GM21390 (cell line): Measurements from ENCODE around the gene SGCG.
"Not testable (repeated sequence)": the region's sequence is repeated elsewhere in the genome, so short reads cannot be mapped to it uniquely, and the experiment has no call there.

Experiments
- ATAC-seq: cut with Tn5 transposase; IDR thresholded peaks from one replicate; pipeline ENCODE4 v1.9.1; 2021; ENCODE audit not compliant: unreplicated experiment

SGCG gene, protein sequence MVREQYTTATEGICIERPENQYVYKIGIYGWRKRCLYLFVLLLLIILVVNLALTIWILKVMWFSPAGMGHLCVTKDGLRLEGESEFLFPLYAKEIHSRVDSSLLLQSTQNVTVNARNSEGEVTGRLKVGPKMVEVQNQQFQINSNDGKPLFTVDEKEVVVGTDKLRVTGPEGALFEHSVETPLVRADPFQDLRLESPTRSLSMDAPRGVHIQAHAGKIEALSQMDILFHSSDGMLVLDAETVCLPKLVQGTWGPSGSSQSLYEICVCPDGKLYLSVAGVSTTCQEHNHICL

GRCh38 chr13:23180711-23181110 lies at the start of gene SGCG:
SGCG (plus strand) TSS chr13:23180979; CDS start chr13:23203695, 22,716 bp downstream.
- no peak for ATAC-seq

GRCh38 chr13:23134542-23134941 lies 46.2 kb upstream of the SGCG start:
- ATAC-seq, result no peak

- ATAC-seq, result no peak
These were observed 40.3 kb upstream of the SGCG start for GRCh38 chr13:23140492-23140891.

GRCh38 chr13:23141964-23142363 lies 38.8 kb upstream of the SGCG start:
- ATAC-seq, result no peak

DNA sequence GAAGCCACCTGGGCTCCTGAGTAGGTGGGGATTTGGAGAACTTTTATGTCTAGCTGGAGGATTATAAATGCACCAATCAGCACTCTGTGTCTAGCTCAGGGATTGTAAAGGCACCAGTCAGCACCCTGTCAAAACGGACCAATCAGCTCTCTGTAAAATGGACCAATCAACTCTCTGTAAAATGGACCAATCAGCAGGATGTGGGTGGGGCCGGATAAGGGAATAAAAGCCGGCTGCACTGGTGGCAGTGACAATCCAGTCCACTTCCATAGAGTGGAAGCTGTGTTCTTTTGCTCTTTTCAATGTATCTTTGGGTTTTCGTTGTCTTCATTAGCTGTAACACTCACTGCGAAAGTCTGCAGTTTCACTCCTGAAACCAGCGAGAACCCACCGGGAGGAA lies 38.2 kb upstream of the SGCG start:
- ATAC-seq, result not testable (repeated sequence)

DNA sequence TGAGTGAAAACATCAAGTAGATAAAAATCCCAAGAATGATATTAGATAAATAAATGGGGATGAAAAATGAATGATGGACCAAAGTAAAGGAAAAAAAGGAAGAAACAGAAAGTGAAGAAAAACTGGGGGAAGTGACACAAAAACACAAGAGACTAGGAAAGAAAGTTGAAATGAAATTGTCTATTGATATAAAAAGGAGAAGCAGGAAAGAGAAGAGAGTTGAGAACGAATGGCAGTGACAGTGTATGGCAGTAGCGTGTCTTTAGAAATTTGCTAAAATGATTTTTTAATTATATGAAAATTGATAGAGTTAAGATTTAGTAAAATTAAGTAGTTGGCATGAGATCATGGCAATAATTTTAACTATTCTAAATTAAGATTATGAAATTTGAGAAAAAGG lies 36.3 kb upstream of the SGCG start:
- no peak for ATAC-seq

DNA sequence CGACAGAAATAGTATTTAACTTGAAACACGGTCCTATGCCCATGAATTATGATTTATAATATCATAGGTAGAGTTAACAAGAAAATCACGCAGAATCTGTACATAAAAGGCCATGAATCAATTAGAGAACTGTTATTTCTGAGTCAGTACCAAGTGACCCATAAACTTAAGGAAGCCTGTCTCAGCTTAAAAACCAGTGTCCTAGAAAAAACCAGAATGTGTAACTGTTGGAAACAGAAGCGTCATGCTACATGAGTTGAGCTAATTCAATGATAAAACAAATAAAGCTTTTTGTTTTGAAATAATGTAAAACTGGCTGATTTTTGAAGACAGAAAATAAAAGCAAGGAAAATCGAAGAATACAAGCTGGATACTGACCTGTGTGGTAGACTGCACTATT lies 34.8 kb upstream of the SGCG start:
- no peak for ATAC-seq

DNA sequence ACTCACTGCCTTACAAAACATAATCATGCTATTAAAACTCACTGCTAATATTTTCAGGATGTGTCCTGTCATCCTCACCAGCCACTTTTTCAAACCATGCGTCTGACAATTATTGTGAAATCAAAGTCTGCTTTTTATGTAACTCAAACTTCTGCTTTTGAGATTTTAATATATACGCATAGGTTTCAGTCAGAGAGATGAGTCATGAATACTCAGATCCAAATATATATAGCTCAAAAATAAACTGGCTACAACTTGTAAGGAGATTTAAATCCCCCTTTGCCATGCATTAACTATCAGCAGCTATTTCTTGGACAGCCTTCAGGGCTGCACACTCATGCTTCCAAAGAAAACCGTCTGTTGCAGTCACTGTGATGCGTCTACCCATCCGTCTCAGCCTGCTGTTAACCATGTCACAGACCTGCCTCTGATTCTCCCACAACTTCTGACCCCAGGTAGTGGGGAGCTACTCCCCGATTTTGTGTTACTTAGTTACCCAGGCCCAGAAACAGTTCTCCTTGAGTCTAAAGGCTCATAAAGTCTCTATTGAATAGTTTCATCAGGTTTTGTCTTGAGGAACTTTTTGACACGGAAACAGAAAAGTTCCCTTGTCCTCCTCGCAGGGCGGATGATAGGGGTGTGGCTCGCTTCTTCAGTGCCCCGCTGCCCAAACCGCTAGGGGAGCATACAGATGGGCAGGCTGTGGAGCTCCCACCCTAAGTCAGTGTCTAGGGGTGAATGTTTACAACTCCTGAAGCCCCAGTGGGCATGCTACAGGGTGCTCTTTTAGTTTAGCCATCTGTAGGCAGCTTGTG lies 33.8 kb upstream of the SGCG start:
- no peak for ATAC-seq

- no peak for ATAC-seq
These were observed 33.0 kb upstream of the SGCG start for GRCh38 chr13:23147827-23148226.

DNA sequence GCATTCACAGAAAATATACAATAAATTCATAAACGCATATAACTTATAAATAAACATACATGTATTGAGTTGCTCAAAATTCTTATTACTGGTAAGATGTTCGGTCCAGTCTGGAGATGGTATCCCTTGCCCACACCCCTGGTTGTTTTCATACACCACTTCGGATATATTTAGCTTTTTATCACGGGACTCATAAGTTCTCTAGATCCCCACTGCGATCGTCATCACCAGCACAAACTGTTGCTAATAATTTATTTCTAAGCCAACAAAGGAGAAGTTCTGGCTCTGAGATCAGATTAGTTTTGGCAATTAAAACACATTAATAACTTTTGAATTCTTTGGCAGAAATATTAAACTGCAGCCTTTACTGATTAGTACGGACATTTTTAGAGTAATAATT lies 23.0 kb upstream of the SGCG start:
- no peak for ATAC-seq

GRCh38 chr13:23159205-23159759 lies 21.5 kb upstream of the SGCG start:
- ATAC-seq, result no peak

DNA sequence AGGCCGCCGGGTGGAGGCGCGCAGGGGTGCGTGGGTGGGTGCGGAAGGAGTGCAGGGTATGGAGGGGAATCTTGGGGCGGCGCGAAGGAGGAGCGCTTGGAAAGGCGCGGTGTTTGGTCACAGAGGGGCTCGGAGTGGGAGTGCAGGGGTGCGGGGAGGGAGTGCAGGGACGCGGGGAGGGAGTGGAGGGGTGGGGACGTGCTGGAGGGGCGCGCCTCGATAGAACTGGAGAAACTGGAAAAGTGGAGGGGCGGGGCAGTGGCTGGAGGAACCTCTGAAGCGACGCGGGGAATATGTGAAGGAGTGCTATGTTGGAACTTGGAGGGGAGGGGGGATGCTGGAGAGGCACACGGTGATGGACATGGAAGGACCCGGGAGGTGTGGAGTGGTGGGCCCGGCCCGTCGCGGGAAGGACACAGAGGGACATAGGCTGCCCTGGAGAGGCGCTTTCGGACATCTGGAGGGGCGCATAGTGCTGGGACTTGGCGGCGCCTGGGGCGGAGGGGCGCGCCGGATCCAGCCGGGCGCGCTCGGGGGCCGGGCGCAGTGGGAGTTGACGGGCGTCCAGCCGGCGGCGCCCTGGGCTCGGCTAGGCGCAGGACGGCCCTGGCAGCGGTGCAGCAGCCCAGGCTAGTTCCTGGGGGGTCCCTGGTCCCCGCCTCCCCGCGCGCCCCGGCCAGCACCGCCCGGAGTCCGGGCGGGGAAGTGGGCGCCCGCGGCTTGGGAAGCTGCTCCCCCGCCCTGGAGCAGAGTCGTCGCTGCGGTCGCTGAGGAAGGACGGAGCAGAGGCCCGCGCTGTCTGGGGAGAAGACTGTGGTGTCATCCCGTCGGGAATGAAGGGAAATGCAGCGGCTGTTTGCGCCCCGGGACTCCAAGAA lies 20.8 kb upstream of the SGCG start:
- no peak for ATAC-seq

- no peak for ATAC-seq
These were observed 19.9 kb upstream of the SGCG start for GRCh38 chr13:23160638-23161480.

- no peak for ATAC-seq
These were observed 19.3 kb upstream of the SGCG start for GRCh38 chr13:23161481-23161825.

DNA sequence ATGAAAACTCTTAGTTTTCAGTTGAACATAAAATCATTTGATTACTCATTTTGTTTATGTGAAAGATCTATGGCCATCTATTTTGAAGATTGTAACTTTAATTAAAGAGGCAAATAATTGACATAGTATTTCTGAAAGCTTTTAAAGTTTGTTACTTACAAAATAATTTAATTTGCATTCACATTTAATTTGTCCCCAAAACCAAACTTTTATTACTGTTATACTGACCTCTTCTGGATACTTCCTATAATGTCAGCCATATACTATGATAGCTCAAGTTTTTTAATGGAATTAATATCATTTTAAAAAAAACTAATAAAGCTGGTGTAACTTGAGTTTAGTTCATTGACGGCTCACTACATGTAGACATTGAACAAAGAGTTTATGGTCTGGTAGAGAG lies 4.9 kb upstream of the SGCG start:
- ATAC-seq, result no peak

DNA sequence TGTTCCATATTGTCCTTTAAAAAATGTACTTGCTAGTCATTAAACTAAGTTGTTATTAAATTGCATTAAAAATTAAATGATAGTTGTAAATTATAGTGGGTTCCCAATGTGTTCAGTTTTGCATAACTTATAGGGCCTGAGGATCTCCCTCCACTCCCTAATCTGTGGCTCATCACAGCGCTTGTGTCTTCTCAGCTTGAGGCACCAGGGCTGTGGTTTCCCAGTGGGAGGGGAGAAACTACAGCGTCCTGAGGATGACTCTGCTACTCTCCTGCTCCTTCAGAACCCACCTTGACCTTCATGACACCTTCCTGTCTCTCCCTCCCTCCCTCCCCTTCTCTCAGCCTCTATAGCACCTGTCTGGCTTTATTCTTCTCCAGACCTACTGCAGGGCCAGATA lies 1.4 kb downstream of the SGCG start:
- no peak for ATAC-seq

DNA sequence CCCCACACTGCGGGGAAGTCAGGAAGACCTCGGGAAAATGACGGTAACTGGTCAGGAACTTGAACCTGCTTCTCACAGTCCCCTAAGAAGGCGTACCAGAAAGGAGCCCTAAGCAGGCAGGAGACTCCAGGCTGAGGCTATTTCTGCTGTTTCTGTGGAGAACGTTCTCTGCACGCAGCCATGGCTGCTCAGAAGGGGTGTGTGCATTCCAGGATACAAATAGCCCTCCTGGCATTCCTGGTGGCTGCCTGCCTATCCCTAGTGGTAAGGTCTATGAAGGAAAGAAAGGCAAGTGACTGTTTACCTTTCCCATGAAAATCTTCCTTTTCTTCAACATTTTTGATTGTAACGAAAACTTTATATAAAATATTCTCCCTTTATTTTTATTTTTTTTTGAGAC lies 2.5 kb downstream of the SGCG start:
- ATAC-seq, result no peak

DNA sequence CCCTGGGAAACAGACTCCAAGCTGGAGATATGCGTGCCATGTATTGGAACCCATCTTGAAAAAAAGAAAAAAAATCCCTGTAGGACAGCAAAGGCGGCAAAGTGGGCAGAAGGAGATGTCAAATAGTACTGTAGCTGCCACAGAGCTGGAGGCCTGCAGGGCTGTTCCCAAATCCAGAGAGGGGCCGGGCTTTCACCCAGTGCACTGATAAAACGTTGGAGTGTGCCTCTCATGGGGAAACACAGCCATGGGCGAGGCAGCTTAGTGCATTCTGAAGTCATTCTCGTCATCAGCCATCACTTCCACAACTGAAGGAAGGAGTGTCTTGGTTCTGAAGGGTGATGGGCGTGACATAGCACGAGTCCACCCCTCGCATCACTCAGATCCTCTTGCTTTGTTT lies 4.8 kb downstream of the SGCG start:
- no peak for ATAC-seq

DNA sequence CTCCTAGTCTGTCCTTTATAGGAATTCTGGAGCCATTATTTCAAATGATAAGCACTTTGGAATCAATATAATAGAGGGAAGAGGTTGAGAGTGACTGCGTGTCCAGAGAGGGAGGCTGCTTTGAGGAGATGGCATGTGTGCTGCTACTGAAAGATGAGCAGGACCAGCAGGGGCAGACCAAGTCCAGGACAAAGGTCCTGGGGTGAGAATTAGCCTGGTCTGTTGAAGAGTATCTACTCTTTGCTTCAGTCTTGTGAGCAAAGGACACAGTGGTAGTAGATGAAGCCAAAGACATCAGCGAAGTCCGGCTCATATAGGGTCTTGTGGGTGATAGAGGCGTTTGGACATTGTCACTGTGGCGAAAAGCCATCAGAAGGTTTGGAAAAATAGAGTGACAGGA lies 21.1 kb downstream of the SGCG start:
- no peak for ATAC-seq

DNA sequence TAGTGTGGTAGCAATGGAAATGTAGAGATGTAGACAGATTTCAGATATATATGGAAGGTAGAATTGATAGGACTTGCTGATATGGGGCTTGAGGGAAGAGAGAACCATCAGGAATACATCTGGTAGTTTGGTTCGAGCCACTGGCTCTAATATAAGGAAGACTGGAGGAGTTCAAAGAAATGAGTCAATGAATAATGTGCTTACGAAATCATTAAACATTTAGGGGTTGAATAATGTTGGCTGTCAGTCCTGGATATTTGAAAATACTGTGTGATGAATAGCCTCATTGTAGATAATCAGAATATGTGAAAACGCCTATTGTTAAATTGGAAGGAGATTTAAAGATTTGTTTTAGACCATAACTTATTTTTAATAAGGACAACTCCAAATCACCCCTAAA lies 21.6 kb downstream of the SGCG start:
- ATAC-seq, result no peak
